Measurements from ENCODE around the gene ZNF853.

ZNF853 gene

DNA sequence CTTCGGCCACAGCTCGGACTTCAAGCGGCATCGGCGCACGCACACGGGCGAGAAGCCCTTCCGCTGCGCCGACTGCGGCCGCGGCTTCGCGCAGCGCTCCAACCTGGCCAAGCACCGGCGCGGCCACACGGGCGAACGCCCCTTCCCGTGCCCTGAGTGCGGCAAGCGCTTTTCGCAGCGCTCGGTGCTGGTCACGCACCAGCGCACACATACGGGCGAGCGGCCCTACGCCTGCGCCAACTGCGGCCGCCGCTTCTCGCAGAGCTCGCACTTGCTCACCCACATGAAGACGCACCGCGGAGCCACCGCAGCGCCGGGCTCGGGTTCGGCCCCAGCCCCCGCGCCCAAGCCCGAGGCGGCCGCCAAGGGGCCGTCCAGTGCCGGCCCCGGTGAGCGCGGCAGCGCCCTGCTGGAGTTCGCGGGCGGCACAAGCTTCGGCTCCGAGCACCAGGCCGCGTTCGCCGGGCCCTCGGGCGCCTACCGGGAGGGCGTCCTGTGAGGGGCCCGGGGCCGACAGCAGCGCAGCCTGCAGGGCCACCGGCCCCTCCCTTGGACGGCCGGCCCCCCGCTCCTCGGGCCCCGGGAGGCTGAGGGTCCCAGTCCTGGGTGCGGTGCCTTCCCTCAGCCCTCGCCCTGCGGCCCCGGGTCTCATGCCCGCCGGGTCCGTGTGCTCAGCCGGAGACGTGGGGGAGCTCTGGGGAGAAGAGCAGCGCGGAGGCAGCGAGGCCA lies 38.9 kb downstream of the ZNF853 start:
- H3K9me2 ChIP-seq (replicated peaks; ENCODE audit: control insufficient read depth, low read length) = no peaks in the 10 kb centered on the region
- no peaks in the 10 kb centered on the region for H3K4me1 ChIP-seq (ENCODE audit: control insufficient read depth, low read length)
- H3K9me3 ChIP-seq (ENCODE audit: control insufficient read depth, insufficient read depth, low read length) = peaks cover 18% of the 10 kb centered on the region
- H3K4me2 ChIP-seq (ENCODE audit: low read length) = no peak overlapping the region
- no peak overlapping the region for H3K4me3 ChIP-seq (ENCODE audit: low read length)
- H3K27me3 ChIP-seq (ENCODE audit: control insufficient read depth, low read length) = no peaks in the 10 kb centered on the region
- TF ChIP-seq CTCF (IDR thresholded peaks at IDR 0.05; ENCODE audit: low read depth, low read length, poor library complexity, severe bottlenecking) = no peak
- H3K27ac ChIP-seq (ENCODE audit: low read depth, low read length) = no peak overlapping the region
- peaks cover 9% of the 10 kb centered on the region for H3K79me2 ChIP-seq (ENCODE audit: control insufficient read depth, low read length)
- H4K20me1 ChIP-seq (ENCODE audit: control insufficient read depth, insufficient read depth, low read depth, low read length) = no peaks in the 10 kb centered on the region
- H3F3A ChIP-seq (ENCODE audit: control insufficient read depth, insufficient read depth) = 0 out of 2 replicates have a peak, but pooled peaks cover 3% of the 10 kb centered on the region
- H3K36me3 ChIP-seq (ENCODE audit: control insufficient read depth, low read length) = peaks cover 51% of the 10 kb centered on the region

DNA sequence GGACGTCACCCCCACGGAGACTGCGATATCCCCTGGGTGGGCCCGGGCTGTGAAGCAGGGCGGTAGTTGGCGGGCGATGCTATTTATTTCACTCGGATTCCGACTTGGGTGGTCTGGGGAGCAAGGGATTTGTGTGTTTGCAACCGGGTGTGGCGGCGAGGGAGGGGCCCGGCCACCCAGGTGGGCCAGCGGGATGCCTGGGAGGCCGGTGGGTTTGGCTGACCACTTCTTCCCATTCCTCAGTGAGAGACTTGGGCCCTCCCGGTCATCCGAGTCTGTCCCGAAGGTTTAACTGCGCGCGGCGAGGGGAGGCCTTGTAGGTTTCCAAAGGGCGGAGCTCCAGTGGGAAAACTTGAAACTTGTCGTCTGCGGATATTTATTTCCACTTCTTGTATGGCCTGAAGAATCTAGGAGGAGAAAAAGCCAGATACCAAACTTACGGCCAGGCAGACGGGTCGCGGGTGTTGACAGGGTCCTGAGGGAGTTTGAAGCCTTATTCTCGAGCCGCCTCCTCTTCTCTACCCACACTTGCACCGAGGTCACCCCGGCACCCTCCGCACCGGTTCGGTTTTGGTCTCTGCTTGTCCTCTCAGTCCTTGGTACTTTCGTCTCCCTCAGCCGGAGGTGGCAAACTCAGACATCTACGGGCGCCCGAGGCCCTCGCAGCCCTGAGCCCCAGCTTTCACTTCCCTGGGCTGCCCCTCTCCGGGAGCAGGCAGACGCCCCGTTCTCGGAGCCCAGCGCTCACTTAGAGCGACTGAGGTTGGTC lies 39.6 kb downstream of the ZNF853 start:
- Histone ChIP-seq H4K20me1 (ENCODE audit: control insufficient read depth, insufficient read depth, low read depth, low read length) (no peaks in the 10 kb centered on the region), H3K27ac (ENCODE audit: low read depth, low read length) (no peak overlapping the region), H3F3A (ENCODE audit: control insufficient read depth, insufficient read depth) (0 out of 2 replicates have a peak, but pooled peaks cover 3% of the 10 kb centered on the region), H3K4me3 (ENCODE audit: low read length) (no peak overlapping the region), H3K9me3 (ENCODE audit: control insufficient read depth, insufficient read depth, low read length) (peaks cover 15% of the 10 kb centered on the region), H3K9me2 (replicated peaks; ENCODE audit: control insufficient read depth, low read length) (no peaks in the 10 kb centered on the region), H3K27me3 (ENCODE audit: control insufficient read depth, low read length) (no peaks in the 10 kb centered on the region), H3K79me2 (ENCODE audit: control insufficient read depth, low read length) (peaks cover 5% of the 10 kb centered on the region), H3K4me2 (ENCODE audit: low read length) (no peak overlapping the region), H3K36me3 (ENCODE audit: control insufficient read depth, low read length) (peaks cover 44% of the 10 kb centered on the region), H3K4me1 (ENCODE audit: control insufficient read depth, low read length) (no peaks in the 10 kb centered on the region)
- TF ChIP-seq EZH2phosphoT487 (IDR thresholded peaks at IDR 0.05; ENCODE audit: borderline replicate concordance, low read length) (no peak), CTCF (IDR thresholded peaks at IDR 0.05; ENCODE audit: low read depth, low read length, poor library complexity, severe bottlenecking) (no peak)

DNA sequence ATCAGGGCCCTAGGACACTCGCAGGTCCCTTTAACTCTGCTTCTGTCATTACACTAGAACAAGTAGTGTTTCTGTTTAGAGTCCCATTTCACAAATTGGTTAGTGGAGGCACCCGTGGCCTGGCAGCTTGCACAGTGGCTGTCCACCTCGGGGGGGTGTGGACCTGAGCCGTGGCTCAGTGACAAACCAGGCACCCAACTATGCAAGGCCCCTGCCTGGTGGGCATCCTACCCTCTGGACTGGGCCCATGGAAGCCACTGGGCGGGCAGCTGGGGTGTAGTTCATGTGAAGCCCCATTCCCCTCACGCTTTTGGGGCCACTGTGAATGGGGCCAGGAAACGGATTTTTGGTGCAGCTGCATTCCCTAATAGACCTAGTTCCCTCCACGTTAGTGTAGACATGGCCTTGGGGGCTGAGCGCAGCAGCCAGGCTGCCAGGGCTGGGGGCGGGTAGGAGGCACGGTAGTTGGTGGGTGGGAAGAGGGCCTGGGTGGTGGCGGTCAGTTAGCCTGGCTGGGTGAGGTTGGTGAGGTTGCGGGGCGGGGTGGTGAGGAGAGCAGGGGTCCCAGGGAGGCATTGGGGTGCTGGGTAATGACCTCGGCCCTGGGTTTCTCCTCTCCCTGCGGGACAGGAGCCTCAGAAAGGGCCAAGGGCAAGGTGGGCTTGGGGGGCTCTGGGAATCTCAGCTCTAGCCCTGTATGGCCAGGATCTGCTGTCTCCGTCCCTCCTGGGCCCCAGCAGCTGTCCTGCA lies 40.4 kb downstream of the ZNF853 start:
- TF ChIP-seq EZH2phosphoT487 (IDR thresholded peaks at IDR 0.05; ENCODE audit: borderline replicate concordance, low read length) (no peak), CTCF (IDR thresholded peaks at IDR 0.05; ENCODE audit: low read depth, low read length, poor library complexity, severe bottlenecking) (no peak)
- H3K4me3 ChIP-seq (ENCODE audit: low read length) = no peak overlapping the region
- H3F3A ChIP-seq (ENCODE audit: control insufficient read depth, insufficient read depth) = 0 out of 2 replicates have a peak, but pooled peaks cover 3% of the 10 kb centered on the region
- peaks cover 9% of the 10 kb centered on the region; the same call in 1 of the 2 replicates for H3K9me3 ChIP-seq (ENCODE audit: control insufficient read depth, insufficient read depth, low read length)
- no peaks in the 10 kb centered on the region for H3K9me2 ChIP-seq (replicated peaks; ENCODE audit: control insufficient read depth, low read length)
- H3K36me3 ChIP-seq (ENCODE audit: control insufficient read depth, low read length) = peaks cover 36% of the 10 kb centered on the region
- no peaks in the 10 kb centered on the region for H4K20me1 ChIP-seq (ENCODE audit: control insufficient read depth, insufficient read depth, low read depth, low read length)
- H3K4me1 ChIP-seq (ENCODE audit: control insufficient read depth, low read length) = no peaks in the 10 kb centered on the region
- no peak overlapping the region for H3K4me2 ChIP-seq (ENCODE audit: low read length)
- no peak overlapping the region for H3K27ac ChIP-seq (ENCODE audit: low read depth, low read length)
- no peaks in the 10 kb centered on the region for H3K27me3 ChIP-seq (ENCODE audit: control insufficient read depth, low read length)
- no peaks in the 10 kb centered on the region for H3K79me2 ChIP-seq (ENCODE audit: control insufficient read depth, low read length)
